HG03095 (cell line): Measurements from ENCODE around the gene AMDHD1.

Source experiments
- ATAC-seq: cut with Tn5 transposase; IDR thresholded peaks from one replicate; pipeline ENCODE4 v1.9.1; 2021; ENCODE audit warnings: moderate library complexity; ENCODE audit not compliant: unreplicated experiment

Gene AMDHD1

DNA sequence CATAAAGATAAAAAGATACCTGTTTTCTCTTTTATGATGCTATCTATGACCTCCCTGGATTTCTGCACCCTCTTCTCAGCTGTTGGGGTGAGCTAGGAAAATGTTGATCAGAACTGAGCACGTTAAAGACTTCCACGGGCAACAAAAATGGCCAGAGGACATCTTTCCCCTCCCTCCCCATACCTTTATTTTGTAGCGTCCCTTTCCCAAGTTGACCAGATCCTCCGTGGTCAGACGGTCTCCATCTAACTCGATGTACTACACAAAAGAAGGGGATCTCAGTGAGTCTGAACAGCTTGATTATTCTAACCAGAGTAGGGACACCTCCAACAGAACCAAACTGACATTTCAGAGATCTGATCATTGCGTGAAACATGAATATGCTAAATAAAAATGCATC is 50.8 kb downstream of the AMDHD1 start:
- no peak for ATAC-seq

DNA sequence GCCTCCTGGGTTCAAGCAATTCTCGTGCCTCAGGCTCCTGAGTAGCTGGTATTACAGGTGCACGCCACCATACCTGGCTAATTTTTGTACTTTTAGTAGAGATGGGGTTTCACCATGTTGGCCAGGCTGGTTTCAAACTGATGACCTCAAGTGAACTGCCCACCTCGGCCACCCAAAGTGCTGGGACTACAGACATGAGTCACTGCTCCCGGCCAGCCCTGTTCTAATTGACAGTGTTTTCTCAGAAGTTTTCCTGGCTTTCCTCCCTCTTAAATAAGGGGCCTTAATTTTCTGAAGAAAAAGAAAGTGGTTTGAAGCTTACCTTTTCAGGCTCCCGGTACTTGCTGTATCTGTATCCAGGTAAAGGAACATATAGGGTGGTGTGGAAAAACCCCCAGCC is 51.3 kb downstream of the AMDHD1 start:
- no peak for ATAC-seq

- ATAC-seq: no peak
Measured at GRCh38 chr12:95995238-95996031, 52.3 kb downstream of the AMDHD1 start.

DNA sequence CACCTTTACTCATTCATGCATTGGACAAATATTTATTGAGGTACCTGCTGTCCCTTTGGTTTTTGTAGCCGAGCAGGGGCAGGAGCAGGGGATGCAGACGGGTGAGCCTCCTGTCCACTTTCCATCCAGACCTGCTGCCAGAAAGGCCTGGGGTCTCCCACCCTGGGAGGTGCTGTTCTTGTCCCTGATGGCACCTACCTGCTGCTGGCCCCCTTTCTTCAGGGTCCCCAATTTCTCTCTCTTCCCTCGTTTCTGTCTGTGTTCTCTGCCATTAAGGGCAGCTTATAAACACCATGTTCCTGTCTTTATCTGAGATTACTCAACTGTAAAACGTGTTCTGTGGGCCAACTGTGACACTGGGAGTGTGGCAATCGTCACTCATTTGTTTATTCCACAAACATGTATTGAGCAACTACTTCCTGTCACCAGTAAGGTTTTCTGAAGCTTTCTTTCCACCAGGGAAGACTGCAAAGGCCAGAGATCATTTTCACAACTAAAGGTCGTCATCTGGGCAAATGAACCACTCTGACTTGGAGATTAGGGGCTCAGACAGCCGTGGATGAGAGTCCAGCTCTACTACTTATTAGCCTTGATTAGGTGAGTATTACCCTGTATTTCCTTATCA is 53.0 kb downstream of the AMDHD1 start, which contains the start of gene HAL:
Gene HAL, minus strand, starts transcription at position 311 of the 625 bp plus-strand sequence. CDS start 434 bp downstream, outside the sequence.
- ATAC-seq: no peak

GRCh38 chr12:95997276-95997675 is 54.1 kb downstream of the AMDHD1 start:
- no peak for ATAC-seq

- ATAC-seq: no peak
Measured at GRCh38 chr12:95997911-95998510, 54.9 kb downstream of the AMDHD1 start.

DNA sequence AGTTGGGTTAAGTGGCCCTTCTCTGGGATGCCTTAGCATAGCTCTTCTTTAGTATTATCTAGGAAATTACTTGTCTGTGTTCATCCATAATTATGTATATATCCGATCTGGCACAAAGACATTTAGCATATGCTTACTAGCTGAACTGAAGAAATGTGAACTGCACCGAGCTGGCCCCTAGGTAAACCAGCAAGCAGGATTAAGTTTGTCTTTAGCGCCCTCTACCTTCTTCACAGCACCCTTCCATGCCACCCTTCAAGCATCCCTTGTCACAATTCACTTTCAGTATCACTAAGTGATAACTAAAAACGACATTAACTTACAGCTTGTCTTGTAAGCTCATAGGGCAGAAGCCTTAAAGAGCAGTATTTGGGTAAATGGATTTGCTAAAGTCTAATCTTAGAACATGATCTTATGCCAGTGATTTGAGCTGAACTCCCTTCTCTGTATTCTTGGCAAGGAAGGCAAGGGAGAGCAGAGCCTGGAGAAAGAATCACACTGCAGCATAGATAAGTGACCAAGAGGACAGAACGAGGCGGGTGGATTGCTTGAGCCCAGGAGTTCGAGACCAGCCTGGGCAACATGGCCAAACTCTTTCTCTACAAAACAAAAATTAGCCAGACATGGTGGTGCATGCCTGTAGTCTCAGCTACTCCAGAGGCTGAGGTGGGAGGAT is 55.6 kb downstream of the AMDHD1 start:
- ATAC-seq: peak; percentile 94

DNA sequence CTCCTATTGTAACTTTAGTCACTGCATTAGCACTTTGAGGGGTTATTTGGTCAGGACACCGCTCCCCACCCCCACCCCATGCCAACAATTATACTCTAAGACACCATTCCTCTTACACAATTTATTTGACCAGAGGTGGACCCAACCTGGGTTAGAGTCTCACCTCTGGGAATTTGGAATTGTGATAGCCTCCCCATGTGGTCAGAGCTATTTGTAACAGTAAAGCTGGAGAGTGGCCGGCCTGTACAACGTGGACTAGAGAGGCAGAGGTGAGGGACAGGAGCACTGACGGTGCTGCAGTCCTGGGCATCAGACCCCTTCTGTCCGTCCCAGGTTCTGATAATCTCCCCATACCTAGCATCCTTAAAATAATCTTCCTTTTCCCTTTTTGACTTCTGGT is 56.4 kb downstream of the AMDHD1 start:
- no peak for ATAC-seq

GRCh38 chr12:96000858-96001257 is 57.7 kb downstream of the AMDHD1 start:
- no peak for ATAC-seq

DNA sequence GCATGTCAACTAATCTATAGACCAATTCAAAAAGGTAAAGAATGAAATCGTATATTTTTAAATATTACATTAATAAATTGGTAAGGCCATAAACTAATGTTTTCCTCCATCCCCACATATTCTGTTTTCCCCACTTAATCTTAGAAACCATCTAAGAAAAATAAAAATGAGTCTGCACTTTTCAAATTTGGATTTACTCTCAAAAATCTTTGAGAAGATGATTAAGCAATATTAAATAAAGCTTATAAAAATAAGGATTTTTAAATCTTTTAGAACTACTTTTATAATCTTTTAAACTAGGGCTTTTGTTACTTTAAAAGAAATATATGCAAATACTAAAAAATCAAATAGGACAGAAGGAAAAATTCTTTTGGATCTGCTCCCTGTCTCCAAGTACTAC is 63.6 kb downstream of the AMDHD1 start:
- ATAC-seq: no peak

DNA sequence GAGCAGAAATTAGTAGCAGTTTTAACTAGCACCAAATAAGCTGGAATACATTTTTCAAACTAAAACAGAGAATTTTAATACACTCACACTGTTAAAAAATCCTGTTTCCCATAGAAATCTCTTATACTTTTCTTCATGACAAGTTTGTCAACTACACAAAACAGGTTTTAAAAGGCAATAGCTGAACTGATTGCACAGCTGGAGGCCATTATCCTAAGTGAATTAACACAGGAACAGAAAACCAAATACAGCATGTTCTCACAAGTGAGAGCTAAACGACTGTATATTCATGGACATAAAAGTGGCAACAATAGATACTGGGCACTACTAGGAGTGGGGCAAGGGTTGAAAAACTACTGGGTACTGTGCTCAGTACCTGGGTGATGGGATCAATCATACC is 64.6 kb downstream of the AMDHD1 start:
- no peak for ATAC-seq

- ATAC-seq: no peak
Measured at GRCh38 chr12:96014943-96015599, 71.9 kb downstream of the AMDHD1 start.

DNA sequence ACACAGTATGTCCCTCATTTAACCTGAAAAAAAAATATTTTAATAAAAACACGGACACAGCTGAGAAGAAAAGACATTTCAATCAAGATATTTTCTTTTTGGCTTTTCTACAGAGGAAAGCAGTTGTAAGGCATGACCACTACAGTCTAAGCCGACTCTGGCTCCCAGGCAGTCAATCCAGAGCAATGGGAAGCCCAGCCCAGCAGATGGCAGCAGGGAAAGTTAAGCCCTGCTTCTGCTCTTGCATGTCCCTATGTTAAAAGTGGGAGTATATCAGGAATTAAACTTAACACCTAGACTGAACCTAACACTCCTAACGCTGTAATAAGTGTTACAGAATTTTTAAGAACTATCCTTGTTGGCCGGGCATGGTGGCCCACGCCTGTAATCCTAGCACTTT is 72.5 kb downstream of the AMDHD1 start:
- no peak for ATAC-seq
